Measurements from ENCODE around the gene CHKA. TPM values are rescaled to one million over a fixed set of nuclear protein-coding genes. Genes with fewer than 3 reads are reported as not detected.

Gene CHKA
- total RNA-seq, 4 donors from 2014 or later: 86.8 to 106 (median 93.1) TPM

GRCh38 chr11:68002938-68003845, 118.0 kb downstream of the CHKA start:
- WGBS, 2 donors: 37 to 62% methylated on average over 15 to 29 of the region's 86 CpGs
- H3K4me1 ChIP-seq: peaks cover 4 to 5% of the 10 kb centered on the region in 2 donors
- intact Hi-C loops (cut with DNase I): loop anchor here (10.0 kb wide), 1 partner anchor 212 kb away; the partner anchor contains the start of gene KMT5B

More at GRCh38 chr11:68002938-68003845, 118.0 kb downstream of the CHKA start:
- Histone ChIP-seq H3K9me3 (no peaks in the 10 kb centered on the region), H3K27ac (peak overlapping the region in 1 of 3 donors; percentile 37), H3K36me3 (no peaks in the 10 kb centered on the region), H3K4me3 (replicated peaks in 1 of 3) (peak overlapping the region in 2 of 3 donors; percentile 66 to 69), H3K27me3 (no peaks in the 10 kb centered on the region)
- no peak for TF ChIP-seq POLR2A (IDR thresholded peaks at IDR 0.05)
- no peak for TF ChIP-seq CTCF (IDR thresholded peaks at IDR 0.05)
- peak; percentile 67 for DNase-seq

Small RNAs within 50 kb of the gene (microRNA-seq; reads per million reads assigned to microRNA genes)
- not detected for gene MIR4691
- gene MIR6753: not detected
- gene MIR7113: 1.8 reads per million

Small RNAs within 50 kb of the gene (small RNA-seq; reads per million reads assigned to genes)
- gene MIR6753: not detected

Other genes starting within 250 kb of the CHKA start
- 10 to 100 TPM; 25.7 to 49.2 (median 36.3) TPM for gene UNC93B1, start 117.3 kb downstream of the CHKA start, total RNA-seq
- gene ALDH3B1, start 111.1 kb downstream of the CHKA start, total RNA-seq: 1 to 10 TPM; 3.0 to 6.6 (median 3.5) TPM
- 100 to 1,000 TPM; 222 to 310 (median 254) TPM for gene NDUFS8, start 90.7 kb downstream of the CHKA start, total RNA-seq
- gene TCIRG1, start 82.4 kb downstream of the CHKA start, total RNA-seq: 100 to 1,000 TPM in 3 of 4 donors, 10 to 100 TPM in 1; 74.8 to 141 (median 121) TPM
- gene KMT5B, start 91.9 kb upstream of the CHKA start, total RNA-seq: 10 to 100 TPM; 57.4 to 84.2 (median 67.4) TPM
- 10 to 100 TPM; 12.4 to 28.3 (median 24.4) TPM for gene C11orf24, start 150.6 kb upstream of the CHKA start, total RNA-seq
- 10 to 100 TPM; 45.8 to 75.5 (median 54.3) TPM for gene LRP5, start 191.2 kb upstream of the CHKA start, total RNA-seq

Measured in thyroid gland (tissue), 4 donors.